Superior temporal gyrus (tissue), 1 donor: Measurements from ENCODE around the gene SPTBN1.
A peak's percentile ranks its signal among the peaks of the same experiment; 100 is the strongest.

Experiments
- DNase-seq: peaks from one replicate; pipeline ENCODE4 v3.0.0-alpha.2; 2016; ENCODE audit errors: extremely low spot score

Gene SPTBN1

DNA sequence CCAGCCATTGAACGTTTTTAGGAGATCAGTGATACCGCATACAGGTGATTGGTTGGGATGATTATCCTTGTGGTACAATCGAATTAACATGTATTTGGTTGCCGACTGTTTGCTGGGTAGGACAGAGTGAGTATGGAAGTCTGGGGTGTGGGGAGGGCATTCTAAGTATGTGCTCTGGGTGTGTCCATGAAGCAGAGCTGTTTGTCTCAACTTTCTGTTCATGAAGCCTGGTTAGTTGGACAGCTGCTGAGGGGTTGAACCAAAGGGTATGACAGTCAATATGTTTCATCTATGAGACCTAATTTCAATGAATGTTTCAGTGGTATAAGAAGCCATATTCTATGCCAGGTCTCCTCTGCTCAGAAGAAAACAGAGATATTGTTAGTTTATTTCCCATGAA is 21.9 kb upstream of the SPTBN1 start:
- DNase-seq = no peak

DNA sequence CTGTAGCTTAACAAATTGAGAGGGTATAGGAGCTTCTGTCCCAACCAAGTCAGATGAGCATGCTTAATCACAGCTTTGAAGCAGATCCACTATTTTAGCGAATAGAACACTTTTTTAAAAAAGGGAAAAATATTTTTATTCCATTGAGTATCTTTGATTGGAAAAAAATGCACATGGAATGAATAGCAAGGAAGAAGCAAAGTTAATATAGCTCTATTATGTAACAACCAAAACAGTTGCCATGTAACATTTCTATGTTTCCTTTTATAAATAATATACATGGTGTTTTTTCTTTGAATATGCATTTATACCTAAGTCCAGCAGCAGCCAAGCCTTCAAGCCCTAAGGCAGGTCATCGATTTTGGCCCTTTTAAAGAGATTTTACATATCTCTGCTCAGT is 21.4 kb upstream of the SPTBN1 start:
- no peak for DNase-seq

DNA sequence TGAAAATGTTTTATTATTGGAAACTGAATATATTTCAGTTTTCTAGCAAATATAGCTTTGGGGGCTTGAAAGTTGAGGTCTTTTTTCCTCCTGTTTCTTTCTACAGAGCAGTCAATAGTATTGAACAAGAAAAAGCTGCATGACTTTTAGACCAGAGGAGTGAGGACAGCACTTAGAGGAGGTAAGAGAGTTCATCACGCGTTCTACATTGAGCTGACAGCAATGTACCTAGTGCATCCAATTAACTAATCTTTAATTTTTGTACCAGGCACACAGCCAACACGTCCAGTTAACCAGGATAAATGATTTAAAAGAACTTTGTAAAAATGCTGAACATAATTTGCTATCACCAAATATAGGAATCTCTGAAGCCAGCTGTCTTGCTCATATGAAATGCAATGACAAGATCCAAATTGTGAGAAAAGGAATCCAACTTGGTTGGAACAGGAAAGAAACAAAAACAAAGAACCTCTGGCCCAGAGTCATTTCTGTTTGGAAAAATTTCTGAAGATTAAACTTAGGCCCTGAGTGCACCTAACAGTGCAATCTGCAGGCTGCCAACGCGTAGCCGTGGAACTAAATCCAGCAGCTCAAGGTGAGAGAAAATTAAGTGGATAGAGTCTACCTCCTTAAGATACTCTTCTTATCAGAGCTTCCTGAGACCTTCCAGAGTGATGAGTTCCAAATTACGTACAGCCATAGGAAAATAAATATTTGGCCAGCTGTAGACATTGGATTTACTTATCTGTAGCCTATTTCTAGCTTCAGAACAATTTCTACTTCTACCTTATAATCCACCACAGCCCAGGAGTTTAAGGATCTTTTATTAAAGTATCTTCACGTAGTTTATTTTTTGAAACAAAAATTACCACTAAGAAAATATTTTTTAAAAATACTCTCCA is 20.6 kb upstream of the SPTBN1 start:
- DNase-seq = no peak

DNA sequence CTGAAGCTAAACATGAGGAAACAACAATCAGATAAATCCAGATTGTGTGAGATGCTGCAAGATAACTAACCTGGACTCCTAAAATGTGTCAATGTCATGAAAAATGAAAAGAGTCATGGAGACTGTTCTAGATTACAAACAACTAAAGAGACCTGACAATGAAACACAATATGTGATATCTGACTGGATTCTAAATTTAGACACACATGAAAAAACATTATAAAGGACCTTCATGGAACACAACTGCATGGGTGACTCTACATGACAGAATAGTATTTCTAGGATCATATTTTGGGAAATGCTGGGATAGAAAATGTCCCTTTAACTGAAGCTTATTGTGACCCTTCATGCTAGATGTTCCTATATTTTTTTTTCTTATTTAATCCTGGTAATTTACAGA is 18.5 kb upstream of the SPTBN1 start:
- no peak for DNase-seq

DNA sequence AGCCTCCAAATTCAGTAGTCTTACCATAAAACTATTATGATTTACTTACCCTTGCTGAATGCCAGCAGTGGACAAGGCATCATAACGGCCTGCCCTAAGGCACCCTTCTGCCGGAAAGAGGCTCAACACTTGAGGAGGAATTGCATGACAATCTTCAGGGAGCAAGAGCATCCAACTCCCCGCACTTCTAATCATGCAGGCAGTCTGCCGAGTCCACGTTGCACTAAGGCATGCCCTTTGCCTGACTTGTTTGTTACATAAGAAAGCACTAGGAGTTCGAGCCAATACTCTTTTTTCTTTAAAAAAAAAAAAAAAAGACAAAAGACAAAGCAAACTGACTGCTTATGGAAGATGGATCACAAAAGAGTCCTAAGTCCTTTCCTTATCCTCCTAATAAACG is 17.9 kb upstream of the SPTBN1 start:
- no peak for DNase-seq

DNA sequence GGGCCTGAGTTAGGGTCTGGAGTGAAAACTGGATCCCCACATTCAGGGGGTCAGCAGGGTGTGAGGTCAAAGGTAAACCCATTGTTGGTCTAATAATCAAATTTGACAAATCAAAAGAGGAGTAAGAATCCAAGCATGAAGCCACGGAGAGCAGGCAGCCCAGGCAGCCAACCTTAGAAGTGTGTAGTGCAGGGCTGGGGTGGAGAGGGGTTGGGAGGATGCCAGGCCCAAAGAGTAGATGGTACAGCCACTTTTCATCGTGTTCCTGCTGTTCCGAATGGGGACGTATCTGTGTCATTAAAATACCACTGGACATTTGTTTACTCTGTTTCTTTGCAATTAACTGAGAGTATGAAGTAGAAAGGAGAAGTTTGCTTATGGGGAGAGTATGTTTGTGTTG is 16.5 kb upstream of the SPTBN1 start:
- no peak for DNase-seq

DNA sequence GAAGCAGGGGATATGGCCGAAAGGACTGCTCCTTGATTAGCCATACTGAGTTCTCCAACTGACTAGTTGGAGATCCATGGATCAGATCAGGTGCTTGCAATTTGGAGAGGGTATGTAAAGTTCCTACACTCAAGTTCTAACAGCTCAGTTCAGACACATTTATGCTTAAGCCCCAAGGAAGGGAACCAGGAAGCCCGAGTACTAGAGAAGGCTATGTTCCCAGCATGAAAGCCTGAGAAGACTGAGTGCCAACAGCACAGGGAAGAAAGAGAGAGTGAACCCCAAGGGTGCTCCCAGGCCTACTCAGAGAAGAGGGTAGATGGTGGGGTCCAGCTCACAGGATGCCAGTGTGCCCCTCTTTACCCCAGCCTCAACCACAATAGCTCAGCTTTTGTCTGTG is 16.1 kb upstream of the SPTBN1 start:
- no peak for DNase-seq

DNA sequence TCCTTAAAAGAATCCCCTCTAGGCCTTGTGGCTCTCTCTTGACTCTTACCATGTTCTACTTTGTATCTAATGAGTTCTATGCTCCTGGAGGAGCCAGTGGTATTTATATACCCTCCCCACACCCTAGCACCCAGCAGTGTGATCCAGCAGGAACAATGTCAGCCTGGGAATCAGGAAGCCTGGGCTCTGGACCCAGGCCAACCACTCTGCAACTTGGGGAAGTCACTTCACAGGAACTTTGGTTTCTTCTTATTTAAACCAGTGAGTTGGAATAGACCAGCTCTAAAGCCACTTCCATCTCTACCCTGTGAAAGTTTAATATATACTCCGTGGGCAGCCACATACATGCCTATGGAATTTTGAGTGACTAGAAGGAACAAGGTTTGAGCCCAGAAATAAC is 11.6 kb upstream of the SPTBN1 start:
- DNase-seq = no peak

DNA sequence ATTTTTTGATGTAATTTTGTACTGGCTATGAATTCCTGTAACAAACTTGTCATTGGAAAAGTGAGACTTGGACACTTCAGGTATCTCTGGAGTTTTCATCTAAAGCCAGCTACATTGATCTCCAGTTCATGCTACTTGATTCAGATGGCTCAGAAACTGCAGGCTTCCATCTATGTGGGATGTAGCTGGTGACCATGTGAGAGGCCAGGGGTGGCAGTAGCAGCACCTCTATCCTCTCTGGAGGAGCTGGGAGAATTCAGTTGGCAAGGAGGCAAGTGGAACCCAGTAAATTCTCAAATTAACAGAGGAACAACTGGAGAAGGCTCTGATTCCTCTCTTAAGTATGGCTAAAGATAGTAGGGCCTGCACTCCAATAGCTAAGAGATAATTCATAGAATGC is 10.0 kb upstream of the SPTBN1 start:
- DNase-seq = no peak

DNA sequence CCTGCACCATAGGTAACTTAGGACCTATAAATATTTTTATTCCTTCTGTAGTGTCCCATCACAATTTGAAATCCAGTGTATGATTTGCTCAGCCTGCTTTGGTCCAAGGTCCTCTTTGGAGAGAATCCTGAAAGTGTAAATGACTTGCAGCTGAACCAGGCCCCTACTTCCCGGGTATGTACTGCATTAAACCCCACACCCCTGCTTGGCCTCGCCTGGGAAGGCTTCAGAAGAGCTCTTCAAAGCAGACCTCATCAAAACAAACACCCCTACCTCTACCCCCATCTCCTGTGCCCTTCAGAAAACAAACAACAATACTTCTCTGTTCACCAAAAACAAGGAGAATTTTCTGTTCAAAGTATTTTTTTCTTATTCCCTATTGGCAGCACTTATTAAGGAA is 9.5 kb upstream of the SPTBN1 start:
- DNase-seq = no peak

DNA sequence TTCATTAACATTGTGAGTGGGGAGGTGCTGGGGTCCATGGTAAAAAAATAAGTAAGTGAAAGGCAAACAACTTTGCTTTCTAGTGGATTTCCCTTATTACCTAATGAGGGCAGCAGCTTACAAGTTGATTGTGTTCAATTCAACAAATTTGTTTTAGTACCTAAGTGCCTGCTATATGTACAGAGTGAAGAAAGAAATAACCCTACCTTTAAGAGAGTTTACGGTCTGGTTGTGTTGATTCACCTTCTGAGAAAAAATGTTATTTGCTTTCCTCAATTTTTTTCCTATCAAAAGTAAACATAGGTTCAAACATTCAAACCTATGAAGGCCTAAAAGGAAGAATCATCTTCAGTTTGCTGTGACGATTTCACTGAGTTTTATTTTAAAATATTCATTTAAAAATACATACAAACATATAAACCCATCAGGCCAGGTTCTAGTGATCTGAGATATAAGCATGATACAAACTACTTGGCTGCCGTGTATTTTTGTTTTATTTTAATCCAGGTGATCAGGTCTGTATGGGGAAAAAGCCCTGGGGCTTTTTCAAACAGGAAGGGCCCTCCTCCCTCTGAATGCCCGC is 1.5 kb upstream of the SPTBN1 start:
- peak; percentile 52 for DNase-seq

DNA sequence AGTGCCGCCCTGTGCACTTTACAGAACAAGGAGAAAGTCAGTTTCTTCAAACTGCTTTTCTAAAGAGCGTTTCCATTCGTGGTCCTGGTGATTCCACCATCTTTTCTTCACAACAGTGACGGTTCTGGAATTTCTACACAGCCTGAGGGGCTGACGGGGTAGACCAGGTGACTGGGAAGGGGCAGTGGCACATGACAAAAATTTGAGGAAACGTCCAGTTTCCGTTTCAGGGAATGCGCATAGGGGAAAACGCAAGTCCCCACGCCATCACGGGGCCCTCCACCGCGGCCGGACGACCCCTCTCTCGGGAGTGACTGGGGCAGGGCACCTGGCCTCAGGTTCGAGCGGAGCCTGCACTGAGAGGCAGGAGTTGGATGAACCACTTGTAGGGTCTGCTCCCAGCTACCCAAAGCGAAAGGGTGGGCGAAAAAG is 980 bp upstream of the SPTBN1 start:
- peak; percentile 74 for DNase-seq

DNA sequence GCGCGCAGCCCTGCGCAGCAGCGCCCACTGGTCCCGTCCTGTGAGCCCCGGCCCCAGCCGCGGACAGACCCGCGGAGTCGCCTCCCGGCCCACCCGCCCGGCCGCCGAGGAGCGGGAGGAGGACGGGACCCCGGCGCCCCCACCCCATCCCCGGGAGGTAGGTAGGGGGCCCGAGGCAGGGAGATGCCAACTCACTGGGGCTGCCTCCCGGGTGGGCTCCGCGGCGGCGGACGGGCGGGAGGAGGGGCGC is 160 bp downstream of the SPTBN1 start:
- DNase-seq = no peak

DNA sequence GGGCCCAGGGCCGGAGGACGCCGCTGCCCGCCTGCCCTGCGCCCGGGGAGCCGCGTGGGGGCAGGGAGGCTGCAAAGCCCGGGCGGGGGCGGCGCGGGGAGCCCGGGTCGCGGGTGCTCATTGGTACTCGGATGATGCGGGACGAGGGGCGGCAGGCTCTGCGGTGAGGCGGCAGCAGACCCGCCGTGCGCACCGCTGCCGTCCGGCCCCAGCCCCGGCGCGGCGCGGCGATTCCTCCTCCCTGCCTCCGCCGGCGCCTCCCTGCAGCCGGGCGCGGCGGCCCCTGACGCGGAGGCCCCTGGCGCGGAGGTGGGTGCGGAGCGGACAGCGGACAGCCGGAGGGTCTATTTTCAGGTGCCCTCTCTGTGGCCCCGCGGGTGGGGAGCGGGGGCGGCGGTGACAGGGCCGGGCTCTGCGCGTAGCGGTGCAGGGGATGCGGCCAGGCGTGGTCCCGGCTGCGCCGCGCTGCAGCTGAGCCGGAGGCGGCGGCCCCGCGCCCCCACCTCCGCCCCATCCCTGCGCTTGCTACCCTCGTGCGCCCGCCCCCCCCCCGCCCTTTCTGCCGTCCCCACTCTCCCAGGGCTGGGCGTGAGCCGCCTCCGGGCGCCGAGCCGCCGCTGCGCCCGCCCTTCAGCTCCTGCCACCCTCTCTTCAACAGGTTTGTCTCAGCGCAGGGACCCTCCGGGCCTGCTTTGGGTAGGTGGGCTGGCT is 640 bp downstream of the SPTBN1 start:
- DNase-seq = no peak

DNA sequence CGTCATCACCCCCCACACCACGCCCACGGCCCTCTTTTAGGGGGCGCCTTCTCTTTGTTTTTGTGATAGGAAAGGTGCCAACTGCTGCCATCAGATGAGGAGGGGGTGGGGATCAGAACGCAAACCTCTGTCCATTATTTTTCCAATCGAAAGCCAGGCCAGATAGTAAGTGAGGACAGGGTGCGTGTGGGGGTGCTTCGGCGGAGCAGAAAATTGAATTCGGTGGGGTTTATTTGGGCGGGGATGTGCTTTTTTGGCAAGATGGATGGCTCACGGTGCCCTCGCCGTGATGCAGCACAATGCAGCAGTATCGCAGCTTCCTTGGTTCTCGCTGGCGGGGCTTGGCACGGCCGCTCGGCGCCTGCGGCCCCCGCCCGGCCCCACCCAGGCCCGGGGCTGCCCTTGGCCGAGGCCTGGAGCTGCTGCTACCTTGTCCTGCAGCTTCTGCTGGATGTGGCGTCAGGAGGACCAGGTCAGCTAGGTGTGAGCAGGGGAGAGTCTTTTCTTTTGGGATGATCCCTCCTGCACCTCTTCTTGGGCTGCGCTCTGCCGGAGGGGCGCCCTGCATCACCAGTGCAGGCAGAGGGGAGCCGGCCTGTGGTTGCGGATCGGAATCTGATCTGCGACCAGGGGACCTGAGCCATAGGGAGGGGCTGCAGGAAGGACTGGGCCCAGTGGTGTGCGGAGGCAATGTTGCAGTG is 1.3 kb downstream of the SPTBN1 start:
- peak; percentile 56 for DNase-seq

DNA sequence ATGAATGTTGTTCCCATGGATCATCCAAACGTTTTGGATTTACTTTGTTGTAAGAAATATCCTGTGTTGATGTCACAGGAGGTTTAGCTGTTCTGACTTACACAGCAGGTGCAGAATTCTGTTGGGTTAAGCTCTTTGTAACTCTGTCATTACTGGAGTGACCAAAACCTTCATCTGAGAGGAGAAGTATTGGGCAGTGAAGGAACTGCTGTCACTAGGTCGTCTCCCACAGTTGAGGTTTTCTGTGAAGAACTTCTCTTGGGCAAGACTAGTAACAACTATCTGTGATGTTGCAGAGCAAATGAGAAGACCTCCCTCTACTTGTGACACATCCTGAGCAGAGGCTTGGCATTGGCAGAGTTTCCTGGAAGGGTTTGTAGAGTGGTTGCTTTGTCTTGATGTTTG is 2.9 kb downstream of the SPTBN1 start:
- peak; percentile 71 for DNase-seq

DNA sequence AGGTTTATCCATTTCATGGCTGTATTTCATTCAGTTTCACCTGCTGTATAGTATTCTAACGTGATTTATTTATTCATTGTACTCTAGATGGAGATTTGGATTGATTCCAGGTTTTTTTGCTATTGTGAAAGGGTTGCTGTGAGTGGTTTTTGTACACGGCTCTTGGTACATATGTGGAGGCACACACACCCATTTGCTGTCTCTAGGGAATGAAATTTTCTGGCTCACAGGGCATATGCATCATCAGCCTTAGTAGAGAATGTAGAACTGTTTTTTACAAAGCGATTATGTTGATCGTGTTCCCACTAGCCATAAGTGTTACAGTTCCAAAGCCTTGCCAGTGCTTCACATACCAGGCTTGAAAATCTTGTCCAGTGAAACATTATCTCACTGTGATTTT is 5.1 kb downstream of the SPTBN1 start:
- no peak for DNase-seq

DNA sequence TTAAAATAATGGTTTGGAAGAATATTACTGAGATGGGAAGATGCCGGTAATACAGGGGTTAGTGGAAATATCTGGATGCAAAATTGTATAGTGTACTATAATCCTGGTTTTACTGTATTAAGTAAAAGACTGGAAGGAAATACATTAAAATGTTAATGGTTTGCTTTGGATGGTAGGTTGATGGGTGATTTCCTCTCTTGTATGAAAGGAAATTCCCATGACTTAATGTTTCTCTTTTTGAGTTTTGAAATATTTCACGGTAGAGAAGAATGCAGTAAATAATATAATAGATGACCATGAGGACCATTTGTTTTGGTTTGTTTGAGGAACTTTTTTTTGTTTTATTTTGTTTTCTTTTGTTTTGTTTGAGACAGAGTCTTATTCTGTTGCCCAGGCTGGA is 8.2 kb downstream of the SPTBN1 start:
- DNase-seq = no peak

DNA sequence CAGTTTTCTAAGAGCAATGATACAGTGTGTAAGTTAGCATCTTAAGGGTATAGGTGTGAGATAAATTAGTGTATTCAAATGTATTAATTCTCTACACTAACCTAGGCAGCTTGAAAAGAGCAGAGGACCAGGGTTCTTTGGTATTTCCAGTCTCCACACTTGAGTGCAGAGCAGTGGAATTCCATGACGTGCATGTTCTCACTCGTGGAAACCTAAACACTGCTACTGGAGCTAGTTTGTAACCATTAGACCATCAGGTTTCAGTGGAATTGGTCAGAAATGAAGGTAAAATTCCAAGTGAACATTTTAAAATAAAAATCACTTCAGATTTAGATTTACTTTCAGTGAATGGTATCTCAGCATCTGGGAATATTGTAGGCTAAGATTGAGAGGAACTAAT is 9.0 kb downstream of the SPTBN1 start:
- no peak for DNase-seq

DNA sequence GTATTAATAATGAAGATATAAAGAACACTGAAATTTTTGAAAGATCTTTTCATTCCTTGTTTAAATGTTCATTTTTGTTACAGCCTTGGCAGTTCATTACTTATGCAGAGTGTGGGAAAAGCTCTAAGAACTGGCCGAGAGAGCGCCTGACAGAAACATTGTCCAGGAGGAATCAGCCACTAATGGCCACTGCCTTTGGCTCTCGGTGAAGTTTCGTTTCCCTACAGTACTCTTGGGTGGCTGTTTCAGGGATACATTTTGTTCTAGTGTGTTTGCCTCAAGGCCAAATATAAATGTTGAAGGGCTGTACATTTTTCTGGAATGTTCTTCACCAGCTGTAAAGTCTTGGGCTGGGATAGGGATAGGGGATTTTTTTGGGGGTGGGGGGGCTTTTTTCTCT is 10.7 kb downstream of the SPTBN1 start:
- DNase-seq = no peak

DNA sequence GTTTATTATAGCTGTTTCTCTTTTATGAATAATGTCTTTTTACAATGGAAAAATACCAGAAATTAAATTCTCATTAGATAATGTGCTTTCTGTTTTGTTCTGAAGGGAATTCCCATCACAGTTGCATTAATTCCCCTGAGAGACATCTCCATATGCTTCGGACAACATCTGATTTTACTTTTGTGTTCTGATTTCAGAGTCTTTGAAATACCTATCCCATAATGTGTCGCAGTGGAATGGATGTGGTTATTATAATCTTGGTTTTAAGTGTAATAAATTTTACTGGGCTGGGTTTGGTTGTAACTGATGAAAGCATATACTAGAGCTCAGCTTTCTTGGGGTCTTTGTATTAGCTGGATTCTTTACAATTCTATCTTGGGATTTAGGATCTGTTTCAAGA is 12.5 kb downstream of the SPTBN1 start:
- DNase-seq = no peak

DNA sequence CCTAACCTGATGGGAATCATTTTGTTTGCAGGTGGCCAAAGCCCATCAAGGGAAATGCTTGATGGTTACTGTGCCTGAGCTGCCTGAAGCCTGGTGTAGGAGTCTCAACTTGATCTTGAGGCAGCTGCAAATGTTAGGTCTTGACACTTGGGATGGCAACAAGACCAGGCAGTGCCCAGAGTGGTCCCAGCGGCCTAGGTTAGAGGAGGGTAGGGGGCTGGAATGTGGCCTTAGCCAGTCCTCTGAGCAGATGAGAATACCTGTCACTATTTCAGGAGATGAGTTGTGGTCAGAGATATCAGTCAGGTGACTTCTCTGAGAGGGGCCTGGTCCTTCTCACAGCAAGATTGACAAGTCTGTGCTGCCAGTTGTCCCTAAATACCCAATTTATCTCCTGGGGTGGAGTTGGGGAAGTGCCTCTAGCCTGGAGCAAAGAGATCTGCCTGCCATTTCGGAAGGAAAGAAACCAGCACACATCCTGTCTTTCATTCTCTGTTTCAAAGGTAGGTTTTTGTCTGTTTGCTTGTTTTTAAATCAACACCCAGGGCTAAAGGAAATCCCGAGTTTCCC is 13.4 kb downstream of the SPTBN1 start:
- no peak for DNase-seq
